Mesendoderm (in vitro differentiated cells): ENCODE data around the gene MACF1.

ENCODE experiments used
- DNase-seq: peaks from one replicate; pipeline ENCODE4 v3.0.0; 2013
- H2AK5ac ChIP-seq: 2 replicates; pipeline ENCODE4 v1.6.1; 2013; ENCODE audit warnings: low read length, inconsistent platforms
- H2BK120ac ChIP-seq: 2 replicates; pipeline ENCODE4 v1.6.1; 2013; ENCODE audit warnings: low read depth, mild to moderate bottlenecking, low read length, moderate library complexity, mixed read lengths
- H2BK15ac ChIP-seq: replicated peaks from 2 replicates; pipeline ENCODE4 v1.6.1; 2013; ENCODE audit warnings: low read depth, mild to moderate bottlenecking, moderate library complexity
- H2BK5ac ChIP-seq: 2 replicates; pipeline ENCODE4 v1.6.1; 2013; ENCODE audit warnings: low read length, inconsistent platforms
- H3K18ac ChIP-seq: 2 replicates; pipeline ENCODE4 v1.6.1; 2013; ENCODE audit warnings: mild to moderate bottlenecking, low read length, mixed read lengths
- H3K23ac ChIP-seq: one replicate; pipeline ENCODE4 v1.6.1; 2013; ENCODE audit warnings: low read length
- H3K27ac ChIP-seq: 2 replicates; pipeline ENCODE4 v1.5.1; 2013; ENCODE audit warnings: low read depth, mild to moderate bottlenecking, inconsistent platforms, low read length, moderate library complexity
- H3K27me3 ChIP-seq: 2 replicates; pipeline ENCODE4 v1.6.1; 2013; ENCODE audit warnings: low read length, control low read depth, mild to moderate bottlenecking, inconsistent platforms; ENCODE audit not compliant: insufficient read depth, poor library complexity
- H3K36me3 ChIP-seq: 2 replicates; pipeline ENCODE4 v1.6.1; 2013; ENCODE audit warnings: low read length, inconsistent platforms; ENCODE audit not compliant: control insufficient read depth, insufficient read depth
- H3K4ac ChIP-seq: one replicate; pipeline ENCODE4 v1.6.1; 2013; ENCODE audit warnings: low read depth, mild to moderate bottlenecking, low read length, moderate library complexity
- H3K4me1 ChIP-seq: 2 replicates; pipeline ENCODE4 v1.6.1; 2013; ENCODE audit warnings: low read depth, low read length, inconsistent platforms; ENCODE audit not compliant: control insufficient read depth
- H3K4me2 ChIP-seq: 2 replicates; pipeline ENCODE4 v1.6.1; 2013; ENCODE audit warnings: low read length
- H3K4me3 ChIP-seq: 2 replicates; pipeline ENCODE4 v1.5.1; 2013; ENCODE audit warnings: mild to moderate bottlenecking, low read length
- H3K56ac ChIP-seq: one replicate; pipeline ENCODE4 v1.6.1; 2013; ENCODE audit warnings: low read length
- H3K79me1 ChIP-seq: 2 replicates; pipeline ENCODE4 v1.6.1; 2013; ENCODE audit warnings: low read length, inconsistent platforms
- H3K79me2 ChIP-seq: 2 replicates; pipeline ENCODE4 v1.6.1; 2013; ENCODE audit warnings: mild to moderate bottlenecking, low read length; ENCODE audit not compliant: control insufficient read depth, insufficient read depth
- H3K9ac ChIP-seq: 2 replicates; pipeline ENCODE4 v1.6.1; 2013; ENCODE audit warnings: low read length, inconsistent platforms
- H4K5ac ChIP-seq: one replicate; pipeline ENCODE4 v1.6.1; 2013; ENCODE audit warnings: low read length
- H4K8ac ChIP-seq: one replicate; pipeline ENCODE4 v1.6.1; 2013; ENCODE audit warnings: low read depth, mild to moderate bottlenecking, control low read depth, low read length, moderate library complexity
- WGBS: extraction: QIAGEN DNeasy Blood & Tissue Kit; methylation state at CpG from one replicate; pipeline ENCODE4 v1.1.7; 2013; ENCODE audit warnings: low lambda C conversion rate, missing lambda C conversion rate; ENCODE audit not compliant: insufficient coverage; ENCODE audit errors: extremely low coverage; 5-methylcytosine and 5-hydroxymethylcytosine counted together

Gene MACF1

DNA sequence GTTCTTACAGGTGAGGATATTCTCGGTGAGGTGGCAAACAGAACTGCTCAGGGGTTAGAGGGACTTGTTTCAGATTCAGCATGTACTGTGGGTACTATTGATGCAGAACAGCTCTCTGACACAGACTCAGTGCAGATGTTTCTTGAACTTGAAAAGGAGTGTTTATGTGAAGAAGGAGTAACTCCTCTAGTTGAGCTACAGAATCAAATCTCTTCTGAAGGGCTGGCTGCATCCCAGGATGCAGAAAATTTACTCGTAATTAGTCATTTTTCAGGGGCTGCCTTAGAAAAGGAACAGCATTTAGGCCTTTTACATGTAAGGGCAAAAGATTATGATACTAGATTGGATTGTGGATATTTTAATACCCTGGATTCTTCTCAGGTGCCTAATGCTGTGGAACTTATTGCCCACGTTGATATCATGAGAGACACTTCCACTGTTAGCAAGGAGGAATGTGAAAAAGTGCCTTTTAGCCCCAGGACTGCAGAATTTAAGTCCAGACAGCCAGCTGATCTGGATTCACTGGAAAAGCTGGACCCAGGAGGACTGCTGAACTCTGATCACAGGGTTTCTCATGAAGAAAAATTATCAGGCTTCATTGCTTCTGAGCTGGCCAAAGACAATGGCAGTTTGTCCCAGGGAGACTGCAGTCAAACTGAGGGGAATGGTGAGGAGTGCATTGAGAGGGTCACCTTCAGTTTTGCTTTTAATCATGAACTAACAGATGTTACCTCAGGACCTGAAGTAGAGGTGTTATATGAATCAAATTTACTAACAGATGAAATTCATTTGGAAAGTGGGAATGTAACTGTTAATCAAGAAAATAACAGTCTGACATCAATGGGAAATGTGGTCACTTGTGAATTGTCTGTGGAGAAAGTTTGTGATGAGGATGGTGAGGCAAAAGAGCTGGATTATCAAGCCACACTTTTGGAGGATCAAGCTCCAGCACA is 207.3 kb downstream of the MACF1 start:
- Histone ChIP-seq H3K79me2 (peaks cover 69% of the 10 kb centered on the region), H3K4me1 (peaks cover 12% of the 10 kb centered on the region), H4K8ac (no peak overlapping the region), H3K27ac (no peak overlapping the region), H3K79me1 (peaks cover 9% of the 10 kb centered on the region), H3K4ac (no peak overlapping the region), H3K27me3 (no peaks in the 10 kb centered on the region), H2BK15ac (no peak overlapping the region), H3K9ac (peak overlapping the region; percentile 94), H3K56ac (peak overlapping the region; percentile 72), H3K23ac (no peak overlapping the region), H3K36me3 (peaks cover 3% of the 10 kb centered on the region), H2BK5ac (no peak overlapping the region), H3K4me3 (peak overlapping the region; percentile 83), H2AK5ac (no peak overlapping the region), H3K4me2 (peak overlapping the region; percentile 89), H3K18ac (no peak overlapping the region), H2BK120ac (no peak overlapping the region), H4K5ac (no peak overlapping the region)
- DNase-seq = no peak
- WGBS = no CpG with 5 or more reads among the region's 3 CpGs

DNA sequence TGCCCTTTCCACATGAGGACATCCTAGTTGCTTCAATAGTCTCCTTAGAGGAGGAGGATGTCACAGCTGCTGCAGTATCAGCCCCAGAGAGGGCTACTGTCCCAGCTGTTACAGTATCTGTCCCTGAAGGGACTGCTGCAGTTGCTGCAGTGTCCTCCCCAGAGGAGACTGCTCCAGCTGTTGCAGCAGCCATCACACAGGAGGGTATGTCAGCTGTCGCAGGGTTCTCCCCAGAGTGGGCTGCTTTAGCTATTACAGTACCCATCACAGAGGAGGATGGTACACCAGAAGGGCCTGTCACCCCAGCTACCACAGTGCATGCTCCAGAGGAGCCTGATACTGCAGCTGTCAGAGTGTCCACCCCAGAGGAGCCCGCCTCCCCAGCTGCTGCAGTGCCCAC is 208.4 kb downstream of the MACF1 start:
- Histone ChIP-seq H2AK5ac (no peak overlapping the region), H3K56ac (no peak overlapping the region), H4K5ac (no peak overlapping the region), H3K79me2 (peaks cover 77% of the 10 kb centered on the region), H3K36me3 (peaks cover 3% of the 10 kb centered on the region), H2BK5ac (no peak overlapping the region), H3K79me1 (peaks cover 9% of the 10 kb centered on the region), H3K9ac (no peak overlapping the region), H3K4me2 (peak overlapping the region; percentile 89), H2BK15ac (no peak overlapping the region), H3K4ac (no peak overlapping the region), H3K27me3 (no peaks in the 10 kb centered on the region), H3K23ac (no peak overlapping the region), H3K27ac (no peak overlapping the region), H2BK120ac (no peak overlapping the region), H3K4me1 (peaks cover 8% of the 10 kb centered on the region), H3K4me3 (no peak overlapping the region), H4K8ac (no peak overlapping the region), H3K18ac (no peak overlapping the region)
- DNase-seq = no peak
- no CpG with 5 or more reads among the region's 2 CpGs for WGBS

- Histone ChIP-seq H3K56ac (peak overlapping the region; percentile 66), H4K5ac (no peak overlapping the region), H3K4me3 (peak overlapping the region; percentile 27), H3K23ac (peak overlapping the region; percentile 29), H3K36me3 (peaks cover 3% of the 10 kb centered on the region), H3K27me3 (no peaks in the 10 kb centered on the region), H3K4me1 (peaks cover 8% of the 10 kb centered on the region), H3K9ac (peak overlapping the region; percentile 47), H2BK15ac (no peak overlapping the region), H2BK120ac (no peak overlapping the region), H2BK5ac (no peak overlapping the region), H2AK5ac (no peak overlapping the region), H3K4me2 (peak overlapping the region; percentile 75), H4K8ac (no peak overlapping the region), H3K27ac (no peak overlapping the region), H3K79me1 (peaks cover 9% of the 10 kb centered on the region), H3K79me2 (peaks cover 88% of the 10 kb centered on the region), H3K4ac (no peak overlapping the region), H3K18ac (no peak overlapping the region)
- WGBS = no CpG with 5 or more reads among the region's 4 CpGs
- peak; percentile 18 for DNase-seq
These were observed 209.5 kb downstream of the MACF1 start for GRCh38 chr1:39413902-39414528.

GRCh38 chr1:39415553-39415952 is 211.1 kb downstream of the MACF1 start:
- Histone ChIP-seq H3K27me3 (no peaks in the 10 kb centered on the region), H4K5ac (no peak overlapping the region), H3K4ac (no peak overlapping the region), H3K27ac (no peak overlapping the region), H2BK5ac (no peak overlapping the region), H3K56ac (peak overlapping the region; percentile 18), H3K4me2 (peak overlapping the region; percentile 7), H3K36me3 (peaks cover 3% of the 10 kb centered on the region), H2BK120ac (no peak overlapping the region), H3K79me2 (peaks cover 80% of the 10 kb centered on the region), H3K79me1 (peaks cover 12% of the 10 kb centered on the region), H2BK15ac (no peak overlapping the region), H3K9ac (peak overlapping the region; percentile 24), H3K4me1 (peaks cover 8% of the 10 kb centered on the region), H4K8ac (no peak overlapping the region), H3K18ac (no peak overlapping the region), H3K4me3 (no peak overlapping the region), H2AK5ac (no peak overlapping the region), H3K23ac (no peak overlapping the region)
- DNase-seq = no peak
- WGBS = no CpG with 5 or more reads among the region's 9 CpGs

DNA sequence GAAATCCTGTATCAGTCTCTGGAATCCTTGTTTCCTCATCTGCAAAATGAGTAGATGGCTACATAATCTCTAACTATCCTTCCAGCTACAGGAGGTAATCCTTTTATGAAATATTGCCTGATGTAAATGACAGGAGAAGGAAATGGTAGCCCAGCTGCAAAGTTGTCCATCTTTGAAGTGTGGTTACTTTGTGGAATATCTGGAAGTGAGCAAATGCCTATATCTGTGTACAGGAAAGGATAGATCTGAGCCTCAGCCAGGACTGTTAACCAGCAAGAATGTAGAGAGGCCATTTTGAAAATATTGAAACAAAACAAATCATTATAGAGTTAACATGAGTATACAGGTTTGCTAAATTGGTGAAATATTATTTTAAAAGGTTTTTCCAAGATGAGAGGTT is 212.1 kb downstream of the MACF1 start:
- Histone ChIP-seq H4K8ac (no peak overlapping the region), H2BK15ac (no peak overlapping the region), H3K79me1 (peaks cover 11% of the 10 kb centered on the region), H3K36me3 (peaks cover 3% of the 10 kb centered on the region), H2AK5ac (no peak overlapping the region), H2BK120ac (no peak overlapping the region), H3K9ac (no peak overlapping the region), H3K27ac (no peak overlapping the region), H2BK5ac (no peak overlapping the region), H3K27me3 (no peaks in the 10 kb centered on the region), H3K79me2 (peaks cover 74% of the 10 kb centered on the region), H3K4me2 (no peak overlapping the region), H3K23ac (no peak overlapping the region), H3K4me3 (no peak overlapping the region), H4K5ac (no peak overlapping the region), H3K18ac (no peak overlapping the region), H3K4me1 (peaks cover 8% of the 10 kb centered on the region), H3K4ac (no peak overlapping the region), H3K56ac (no peak overlapping the region)
- no peak for DNase-seq
